IPS-15b (cell line): Measurements from ENCODE around the gene ZNF32.

ENCODE experiments used
- H3K27me3 ChIP-seq: one replicate; pipeline ENCODE4 v1.6.1; 2013; ENCODE audit warnings: low read length; ENCODE audit not compliant: control insufficient read depth, insufficient read depth
- H3K36me3 ChIP-seq: one replicate; pipeline ENCODE4 v1.6.1; 2013; ENCODE audit warnings: low read length; ENCODE audit not compliant: control insufficient read depth, insufficient read depth
- H3K4me1 ChIP-seq: one replicate; pipeline ENCODE4 v1.6.1; 2013; ENCODE audit warnings: mild to moderate bottlenecking, low read length; ENCODE audit not compliant: control insufficient read depth, insufficient read depth
- H3K4me3 ChIP-seq: one replicate; pipeline ENCODE4 v1.5.1; 2013; ENCODE audit warnings: low read depth, low read length
- H3K9ac ChIP-seq: one replicate; pipeline ENCODE4 v1.6.1; 2013; ENCODE audit warnings: low read depth, mild to moderate bottlenecking, low read length
- H3K9me3 ChIP-seq: one replicate; pipeline ENCODE4 v1.6.1; 2013; ENCODE audit warnings: mild to moderate bottlenecking, low read length; ENCODE audit not compliant: control insufficient read depth, insufficient read depth

The ZNF32 gene

DNA sequence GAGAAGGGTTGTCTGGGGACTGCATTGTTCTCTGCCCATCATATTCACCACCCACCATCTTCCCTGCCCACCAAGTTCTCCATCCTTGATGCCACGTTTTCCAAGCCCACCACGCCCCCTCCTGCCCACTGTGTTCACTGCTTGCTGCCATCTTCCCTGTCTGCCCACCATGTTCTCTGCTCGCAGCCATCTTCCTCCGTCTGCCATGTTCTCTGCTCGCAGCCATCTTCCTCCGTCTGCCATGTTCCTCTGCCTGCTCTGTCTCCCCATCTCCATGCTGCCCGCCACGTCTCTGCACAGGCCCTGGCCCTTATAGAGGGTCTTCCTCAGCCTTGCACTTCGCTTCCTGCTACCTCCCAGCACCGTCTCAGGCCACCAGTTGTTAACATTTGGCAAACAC lies 30.0 kb upstream of the ZNF32 start:
- Histone ChIP-seq H3K36me3 (no peaks in the 10 kb centered on the region), H3K27me3 (no peaks in the 10 kb centered on the region), H3K4me1 (no peaks in the 10 kb centered on the region), H3K4me3 (no peak overlapping the region), H3K9me3 (no peaks in the 10 kb centered on the region), H3K9ac (no peak overlapping the region)

DNA sequence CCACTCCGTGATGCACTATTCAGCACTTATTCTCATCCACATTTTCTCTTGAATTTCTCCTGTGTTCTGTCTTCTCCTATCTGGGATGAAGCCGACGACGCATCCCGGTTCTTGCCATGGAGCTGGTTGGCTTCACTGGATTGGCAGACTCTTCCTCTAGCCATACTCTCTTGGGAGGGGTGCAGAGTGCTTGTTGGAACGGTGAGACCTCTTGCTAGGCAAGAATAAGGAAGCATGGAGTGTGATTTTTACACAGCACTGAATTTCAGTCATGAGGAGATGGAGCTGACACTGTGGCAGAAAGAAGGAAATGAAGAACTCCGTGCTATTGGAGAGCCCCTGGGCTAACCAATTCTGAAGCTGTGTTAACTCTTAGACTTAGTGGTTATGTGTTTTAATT lies 28.2 kb upstream of the ZNF32 start:
- Histone ChIP-seq H3K4me3 (no peak overlapping the region), H3K36me3 (no peaks in the 10 kb centered on the region), H3K9me3 (no peaks in the 10 kb centered on the region), H3K27me3 (no peaks in the 10 kb centered on the region), H3K9ac (no peak overlapping the region), H3K4me1 (no peaks in the 10 kb centered on the region)

DNA sequence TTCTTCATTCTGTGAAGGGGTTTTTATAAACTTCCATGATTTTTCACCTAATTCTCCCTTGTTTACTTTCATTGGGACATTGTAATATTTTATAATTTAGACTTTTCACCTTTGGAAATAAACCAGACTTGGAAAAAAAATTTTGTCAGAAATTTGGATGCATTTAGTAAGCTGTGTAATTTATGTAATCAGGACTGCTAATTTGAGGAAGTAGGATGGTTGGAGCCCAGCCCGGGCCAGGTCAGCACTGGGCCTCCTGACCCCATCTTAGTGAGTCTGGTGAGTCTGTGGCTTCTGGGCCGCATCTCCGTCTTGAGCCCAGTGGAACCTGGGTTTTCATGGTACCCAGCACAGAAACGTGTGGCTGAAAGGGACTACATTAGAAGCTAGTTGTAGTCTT lies 27.6 kb upstream of the ZNF32 start:
- no peaks in the 10 kb centered on the region for H3K36me3 ChIP-seq
- no peak overlapping the region for H3K4me3 ChIP-seq
- H3K27me3 ChIP-seq, result peaks cover 2% of the 10 kb centered on the region
- H3K4me1 ChIP-seq, result no peaks in the 10 kb centered on the region
- H3K9me3 ChIP-seq, result no peaks in the 10 kb centered on the region
- H3K9ac ChIP-seq, result no peak overlapping the region

DNA sequence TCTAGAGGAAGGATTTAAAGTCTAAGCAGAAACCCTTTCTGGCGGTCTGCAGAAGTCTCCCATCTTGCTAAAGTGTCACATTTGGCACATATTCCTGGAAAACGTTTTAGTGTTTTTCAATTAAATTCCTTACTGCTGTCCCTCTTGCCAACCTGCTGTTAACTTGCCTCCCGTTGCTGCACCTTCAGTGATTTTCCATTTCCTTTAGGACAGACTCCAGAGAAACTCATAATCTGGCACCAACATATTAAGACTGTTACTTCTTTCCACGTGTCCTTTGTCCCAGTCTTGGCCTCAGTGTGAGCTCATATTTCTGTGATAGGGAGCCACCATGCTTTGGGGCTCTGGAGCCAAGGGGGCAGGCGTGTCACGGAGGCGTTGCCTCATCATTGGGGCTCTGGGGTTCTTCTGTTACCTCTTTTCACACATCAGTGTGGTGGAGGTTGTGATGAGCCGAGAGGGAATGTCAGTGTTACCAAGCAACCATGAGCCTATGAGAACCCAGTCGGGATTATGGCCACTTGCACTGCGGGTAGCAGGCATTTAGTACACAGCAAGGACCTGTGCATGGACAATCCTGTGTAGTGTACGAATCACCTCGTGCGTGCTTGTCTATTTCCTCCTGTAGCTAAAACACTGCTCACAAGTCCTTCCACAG lies 26.0 kb upstream of the ZNF32 start:
- Histone ChIP-seq H3K9me3 (no peaks in the 10 kb centered on the region), H3K36me3 (no peaks in the 10 kb centered on the region), H3K4me1 (no peaks in the 10 kb centered on the region), H3K9ac (no peak overlapping the region), H3K27me3 (peaks cover 7% of the 10 kb centered on the region), H3K4me3 (no peak overlapping the region)

DNA sequence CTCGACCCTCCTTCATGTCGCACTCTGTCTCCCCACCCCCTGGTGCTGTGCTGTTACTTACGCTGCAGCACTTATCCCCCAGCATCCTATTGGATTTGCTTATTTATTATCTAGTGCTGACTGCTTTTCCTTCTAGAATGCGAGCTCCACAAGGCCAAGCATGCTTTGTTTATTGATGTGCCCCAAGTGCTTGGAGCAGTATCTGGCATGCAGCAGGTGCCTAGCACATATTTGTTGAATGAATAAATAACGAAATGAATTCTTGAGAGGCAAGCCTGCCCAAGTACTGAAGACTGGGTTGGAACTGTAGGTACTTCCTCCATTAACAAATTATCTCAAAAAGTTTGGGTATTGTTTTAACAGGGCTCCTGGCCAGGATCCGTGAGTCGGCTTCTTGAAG lies 24.8 kb upstream of the ZNF32 start:
- Histone ChIP-seq H3K4me3 (no peak overlapping the region), H3K27me3 (peaks cover 13% of the 10 kb centered on the region), H3K4me1 (no peaks in the 10 kb centered on the region), H3K36me3 (no peaks in the 10 kb centered on the region), H3K9me3 (no peaks in the 10 kb centered on the region), H3K9ac (no peak overlapping the region)

DNA sequence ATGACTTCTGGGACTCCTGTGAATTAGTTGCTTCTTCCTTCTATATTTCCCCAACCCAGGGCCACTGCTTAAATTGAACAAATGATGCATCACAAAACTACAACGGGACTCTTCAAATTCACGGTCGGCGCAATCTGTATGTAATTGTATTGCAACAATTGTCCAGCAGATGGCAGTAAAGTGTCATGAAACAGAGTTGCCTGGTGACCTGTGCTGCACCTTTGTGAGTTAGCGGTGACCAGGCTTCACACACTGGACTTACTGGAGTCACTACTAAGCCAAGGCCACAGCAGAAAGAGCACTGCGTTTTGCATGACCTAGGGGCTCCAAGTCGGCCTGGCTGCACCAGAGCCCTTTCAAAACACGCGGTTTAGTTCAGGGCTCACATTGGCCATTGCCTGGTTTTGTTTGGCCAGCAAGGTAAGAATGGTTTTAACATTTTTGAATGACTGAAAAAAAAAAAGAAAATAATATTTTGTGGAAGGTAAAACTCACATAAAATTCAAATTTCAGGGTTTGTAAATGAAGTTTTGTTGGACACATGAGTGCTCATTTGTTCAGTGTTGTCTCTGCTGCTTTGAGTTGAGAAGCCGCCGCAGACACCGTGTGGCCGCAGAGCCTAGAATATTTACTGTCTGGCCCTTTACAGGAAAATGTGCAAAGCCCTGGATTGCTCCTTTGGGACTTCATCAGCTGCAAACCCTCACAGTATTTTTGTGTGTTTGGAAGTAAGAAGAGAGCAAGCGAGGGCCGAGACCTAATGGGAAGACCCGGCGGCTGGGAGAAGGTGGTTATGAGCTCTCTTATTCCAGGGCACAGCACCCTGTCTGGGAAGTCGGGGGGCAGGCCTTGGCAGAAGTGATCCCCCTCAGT lies 23.2 kb upstream of the ZNF32 start:
- Histone ChIP-seq H3K9ac (no peak overlapping the region), H3K4me1 (no peaks in the 10 kb centered on the region), H3K36me3 (no peaks in the 10 kb centered on the region), H3K27me3 (peaks cover 27% of the 10 kb centered on the region), H3K4me3 (no peak overlapping the region), H3K9me3 (no peaks in the 10 kb centered on the region)

DNA sequence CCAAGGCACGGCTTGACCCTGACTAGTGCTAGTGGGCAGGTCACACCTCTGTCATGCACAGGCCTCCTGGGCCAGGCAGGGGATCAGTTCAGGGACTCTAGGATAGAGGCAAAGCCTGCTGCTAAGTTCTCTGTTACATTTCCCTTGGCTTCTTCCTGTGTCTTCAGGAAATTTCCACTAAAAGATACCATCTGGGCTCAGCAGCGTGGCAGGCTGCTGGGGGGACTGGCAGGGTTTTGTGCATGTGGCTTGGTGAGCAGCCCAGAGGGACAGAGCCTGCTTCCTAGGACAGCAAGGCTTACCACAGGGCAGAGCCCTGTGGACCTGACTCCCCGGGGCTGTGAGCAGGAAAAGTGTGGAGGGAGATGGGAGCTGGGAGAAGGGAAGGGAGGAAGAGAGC lies 20.7 kb upstream of the ZNF32 start:
- no peaks in the 10 kb centered on the region for H3K9me3 ChIP-seq
- H3K4me1 ChIP-seq, result no peaks in the 10 kb centered on the region

DNA sequence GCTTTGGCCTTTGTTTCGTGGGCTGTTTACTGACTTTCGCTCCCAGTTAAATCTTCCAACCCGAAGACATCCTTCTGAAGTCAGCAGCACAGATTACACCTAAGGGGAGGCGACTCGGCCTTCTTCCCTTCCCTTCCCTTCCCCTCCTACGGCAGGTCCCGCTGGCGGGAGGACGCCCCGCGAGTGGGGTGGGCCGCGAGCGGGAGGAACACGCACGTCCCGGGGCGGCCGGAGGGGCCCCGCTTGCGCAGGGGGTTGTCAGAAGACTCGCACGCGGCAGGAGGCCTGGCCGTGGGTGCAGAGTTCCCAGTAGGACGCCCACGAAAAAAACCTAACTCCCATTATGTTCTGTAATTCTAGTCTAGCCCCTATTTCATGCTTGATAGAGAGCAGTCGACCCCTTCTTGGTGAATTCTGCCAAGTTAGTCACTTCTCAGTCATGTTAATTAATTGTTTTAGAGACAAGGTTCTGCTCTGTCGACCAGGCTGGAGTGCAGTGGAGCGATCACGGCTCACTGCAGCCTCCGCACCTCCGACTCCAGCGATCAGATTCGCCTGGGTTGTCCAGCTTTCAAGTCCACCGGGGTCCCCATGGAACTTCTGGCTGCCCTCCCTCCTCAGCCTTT lies 19.2 kb upstream of the ZNF32 start:
- Histone ChIP-seq H3K9ac (peak overlapping the region; percentile 41), H3K27me3 (peaks cover 34% of the 10 kb centered on the region), H3K4me1 (no peaks in the 10 kb centered on the region), H3K36me3 (no peaks in the 10 kb centered on the region), H3K9me3 (no peaks in the 10 kb centered on the region), H3K4me3 (peak overlapping the region; percentile 54)

More for the DNA sequence above, 20.7 kb upstream of the ZNF32 start:
- H3K36me3 ChIP-seq, result no peaks in the 10 kb centered on the region
- peaks cover 34% of the 10 kb centered on the region for H3K27me3 ChIP-seq
- H3K9ac ChIP-seq, result no peak overlapping the region
- H3K4me3 ChIP-seq, result no peak overlapping the region

DNA sequence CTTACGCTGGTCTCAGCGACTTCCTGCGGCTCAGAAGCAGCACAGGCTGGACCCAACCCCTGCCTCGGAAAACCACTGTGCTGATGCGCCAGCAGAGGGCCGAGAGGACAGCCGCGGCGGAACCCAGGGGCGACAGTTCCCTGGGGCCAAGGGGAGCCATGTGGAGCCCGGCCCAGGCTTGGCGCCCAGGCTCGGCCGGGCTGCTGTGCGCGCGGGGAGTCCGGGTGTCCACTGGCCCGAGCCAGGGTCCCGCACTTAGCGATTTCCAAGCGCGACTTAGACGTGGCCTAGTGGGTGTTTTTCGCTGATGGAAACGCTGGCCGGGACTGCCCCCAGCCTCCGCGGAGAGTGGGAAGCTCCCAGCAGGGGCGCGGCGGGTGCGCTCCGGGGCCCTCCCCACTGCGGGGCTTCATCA lies 18.6 kb upstream of the ZNF32 start:
- H3K9ac ChIP-seq, result peak overlapping the region; percentile 41
- no peaks in the 10 kb centered on the region for H3K9me3 ChIP-seq
- H3K36me3 ChIP-seq, result no peaks in the 10 kb centered on the region
- H3K4me1 ChIP-seq, result no peaks in the 10 kb centered on the region
- H3K4me3 ChIP-seq, result peak overlapping the region; percentile 54
- peaks cover 34% of the 10 kb centered on the region for H3K27me3 ChIP-seq

DNA sequence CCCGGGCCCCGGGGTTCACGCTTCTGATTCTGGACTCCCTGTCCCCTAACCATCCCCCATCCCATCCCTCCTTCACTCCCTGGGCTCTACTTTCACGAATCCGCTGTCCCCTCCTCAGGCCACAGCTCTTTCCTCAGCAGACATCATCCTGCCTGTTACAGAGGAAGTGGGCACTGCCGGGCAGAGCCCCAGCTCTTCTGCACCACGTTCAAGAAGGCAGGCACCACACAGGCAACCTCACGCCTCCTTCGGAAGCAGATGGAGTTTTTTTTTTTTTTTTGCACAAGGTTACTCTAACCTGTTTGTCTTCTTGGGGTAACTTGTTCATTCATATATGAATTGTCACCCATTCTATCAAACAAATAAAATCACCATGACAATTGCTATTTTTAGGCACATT lies 17.9 kb upstream of the ZNF32 start:
- Histone ChIP-seq H3K36me3 (no peaks in the 10 kb centered on the region), H3K4me3 (no peak overlapping the region), H3K27me3 (peaks cover 34% of the 10 kb centered on the region), H3K9ac (no peak overlapping the region), H3K4me1 (no peaks in the 10 kb centered on the region), H3K9me3 (no peaks in the 10 kb centered on the region)

DNA sequence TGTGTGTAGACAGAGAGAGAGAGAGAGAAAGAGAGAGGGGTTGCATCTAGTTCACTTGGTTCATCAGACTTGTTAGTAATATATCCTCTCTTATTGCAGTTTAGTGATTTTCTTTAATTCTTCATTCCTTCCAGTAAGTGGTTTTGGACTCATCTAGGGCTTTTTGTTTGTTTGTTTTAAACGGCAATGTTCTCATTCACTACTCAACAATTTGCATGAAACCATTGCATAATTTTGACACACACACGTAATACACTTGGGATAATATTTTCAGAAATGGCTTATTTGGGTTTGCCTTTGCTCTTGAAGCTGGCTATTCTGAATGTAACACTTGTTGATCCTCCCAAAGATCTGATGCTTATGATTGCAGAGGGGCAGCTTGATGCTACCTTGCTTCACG lies 16.4 kb upstream of the ZNF32 start:
- Histone ChIP-seq H3K9me3 (no peaks in the 10 kb centered on the region), H3K4me3 (no peak overlapping the region), H3K4me1 (no peaks in the 10 kb centered on the region), H3K9ac (no peak overlapping the region), H3K36me3 (no peaks in the 10 kb centered on the region), H3K27me3 (peaks cover 27% of the 10 kb centered on the region)

DNA sequence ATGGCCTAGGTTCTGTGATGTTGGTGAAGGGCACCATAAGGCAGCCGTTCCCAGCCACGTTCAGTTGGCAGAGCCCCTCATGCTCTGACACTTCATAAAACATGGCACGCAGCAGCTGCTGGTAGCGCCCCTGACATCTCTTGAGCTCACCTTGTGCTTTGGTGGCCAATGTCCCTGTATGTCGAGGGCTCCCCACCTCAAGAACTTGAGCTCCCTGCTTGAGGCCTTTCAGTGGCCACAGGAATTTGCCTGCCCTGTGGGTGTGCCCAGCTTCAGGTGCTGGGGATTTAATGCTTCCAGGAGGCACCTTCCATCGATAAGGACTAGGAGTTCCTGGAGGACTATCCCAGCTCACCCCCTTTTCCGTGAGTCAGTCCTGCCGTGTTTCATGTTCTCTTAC lies 9.5 kb upstream of the ZNF32 start:
- Histone ChIP-seq H3K9ac (no peak overlapping the region), H3K4me1 (no peaks in the 10 kb centered on the region), H3K9me3 (no peaks in the 10 kb centered on the region), H3K4me3 (no peak overlapping the region), H3K36me3 (no peaks in the 10 kb centered on the region), H3K27me3 (no peaks in the 10 kb centered on the region)
